ENCODE measurements around the gene DLX1. TPM values are rescaled to one million over a fixed set of nuclear protein-coding genes. Genes with fewer than 3 reads are reported as not detected.
A peak's percentile ranks its signal among the peaks of the same experiment; 100 is the strongest.
"Not testable (repeated sequence)": the region's sequence is repeated elsewhere in the genome, so short reads cannot be mapped to it uniquely, and the experiment has no call there.

DLX1 gene
- total RNA-seq, 1 experiment from 2014 or later, result 14.9 TPM

DNA sequence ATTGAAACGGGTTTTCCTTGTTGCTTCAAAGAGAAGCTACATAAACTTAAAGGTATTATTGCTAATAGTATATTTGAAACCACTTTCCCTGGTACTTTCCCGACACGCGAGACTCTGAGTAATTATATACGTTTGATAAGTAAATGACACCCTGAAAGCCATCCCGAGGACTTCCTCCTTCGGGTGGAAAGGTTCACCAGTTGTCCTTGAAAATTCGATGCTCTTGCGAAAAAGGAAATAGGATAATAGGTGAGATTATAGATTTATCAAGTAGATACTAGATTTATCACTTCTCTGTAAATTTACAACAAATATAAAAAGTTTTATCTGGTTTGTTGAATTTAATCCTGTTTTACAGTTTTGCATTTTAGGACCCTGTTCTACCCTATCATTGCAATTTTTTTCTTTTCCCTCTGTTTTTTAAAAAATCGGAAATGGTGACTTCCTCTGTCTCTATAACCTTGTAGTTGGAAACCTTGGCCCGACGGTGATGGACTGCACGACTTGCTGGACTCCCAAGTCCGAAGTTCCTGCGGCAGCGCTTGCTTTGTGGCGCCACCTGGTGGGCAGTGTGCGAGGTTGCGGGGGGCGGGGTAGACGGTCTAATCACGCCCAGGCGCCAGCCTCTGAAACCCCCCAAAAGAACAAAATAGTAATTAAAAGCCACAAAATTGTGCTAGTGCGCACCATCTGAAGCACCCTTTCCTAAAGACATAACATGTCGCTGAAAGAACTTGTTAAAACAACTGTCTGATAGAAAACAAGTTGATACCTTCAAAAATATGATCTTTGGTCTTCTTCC lies 18.4 kb downstream of the DLX1 start:
- Histone ChIP-seq H3K27me3 (no peaks in the 10 kb centered on the region), H3K9me3 (replicated peaks) (no peaks in the 10 kb centered on the region), H3K36me3 (no peaks in the 10 kb centered on the region), H3K4me1 (no peaks in the 10 kb centered on the region), H3K27ac (no peak overlapping the region), H3K4me3 (peak overlapping the region; percentile 68)
- peak; percentile 87 to 93 for DNase-seq

GRCh38 chr2:172105471-172106107 lies 20.3 kb downstream of the DLX1 start:
- DNase-seq, result no peak
- Histone ChIP-seq H3K36me3 (no peaks in the 10 kb centered on the region), H3K27me3 (no peaks in the 10 kb centered on the region), H3K9me3 (replicated peaks) (no peaks in the 10 kb centered on the region), H3K4me1 (no peaks in the 10 kb centered on the region), H3K4me3 (no peak overlapping the region), H3K27ac (no peak overlapping the region)

- H3K4me1 ChIP-seq, result no peaks in the 10 kb centered on the region
- no peak overlapping the region for H3K27ac ChIP-seq
- no peaks in the 10 kb centered on the region for H3K9me3 ChIP-seq (replicated peaks)
- no peaks in the 10 kb centered on the region for H3K27me3 ChIP-seq
- peak overlapping the region; percentile 42 for H3K4me3 ChIP-seq
- peak; percentile 35 to 45 for DNase-seq
- H3K36me3 ChIP-seq, result no peaks in the 10 kb centered on the region
Measured at GRCh38 chr2:172106108-172106961, 21.0 kb downstream of the DLX1 start.

- no peak overlapping the region for H3K4me3 ChIP-seq
- no peak for DNase-seq
- H3K9me3 ChIP-seq (replicated peaks), result no peaks in the 10 kb centered on the region
- H3K27me3 ChIP-seq, result no peaks in the 10 kb centered on the region
- H3K36me3 ChIP-seq, result no peaks in the 10 kb centered on the region
- no peak overlapping the region for H3K27ac ChIP-seq
- H3K4me1 ChIP-seq, result no peaks in the 10 kb centered on the region
Measured at GRCh38 chr2:172107690-172108586, 22.6 kb downstream of the DLX1 start.

DNA sequence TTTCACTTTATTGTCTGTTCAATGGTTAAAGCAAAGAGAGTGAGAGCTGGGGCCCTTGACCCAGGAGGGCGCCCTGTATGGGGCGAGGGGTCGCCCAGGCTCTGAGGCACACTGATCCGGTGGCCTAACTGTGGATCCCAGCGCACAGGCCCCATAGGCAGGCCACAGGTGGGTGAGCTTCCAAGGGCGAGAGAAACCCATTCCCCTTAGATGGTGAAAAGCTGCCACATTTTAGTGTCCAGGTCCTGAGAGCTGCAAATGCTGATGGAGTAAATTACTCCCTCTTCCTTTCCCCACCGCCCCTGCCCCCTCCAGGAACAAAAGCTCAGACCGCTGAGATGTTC lies 23.3 kb downstream of the DLX1 start:
- no peaks in the 10 kb centered on the region for H3K4me1 ChIP-seq

GRCh38 chr2:172109256-172109987 lies 24.1 kb downstream of the DLX1 start:
- no peak for DNase-seq
- no peaks in the 10 kb centered on the region for H3K27me3 ChIP-seq

More for the DNA sequence above, 23.3 kb downstream of the DLX1 start:
- no peak for DNase-seq
- H3K27me3 ChIP-seq, result no peaks in the 10 kb centered on the region
- no peak overlapping the region for H3K27ac ChIP-seq
- H3K4me3 ChIP-seq, result no peak overlapping the region
- no peaks in the 10 kb centered on the region for H3K9me3 ChIP-seq (replicated peaks)
- H3K36me3 ChIP-seq, result no peaks in the 10 kb centered on the region

DNA sequence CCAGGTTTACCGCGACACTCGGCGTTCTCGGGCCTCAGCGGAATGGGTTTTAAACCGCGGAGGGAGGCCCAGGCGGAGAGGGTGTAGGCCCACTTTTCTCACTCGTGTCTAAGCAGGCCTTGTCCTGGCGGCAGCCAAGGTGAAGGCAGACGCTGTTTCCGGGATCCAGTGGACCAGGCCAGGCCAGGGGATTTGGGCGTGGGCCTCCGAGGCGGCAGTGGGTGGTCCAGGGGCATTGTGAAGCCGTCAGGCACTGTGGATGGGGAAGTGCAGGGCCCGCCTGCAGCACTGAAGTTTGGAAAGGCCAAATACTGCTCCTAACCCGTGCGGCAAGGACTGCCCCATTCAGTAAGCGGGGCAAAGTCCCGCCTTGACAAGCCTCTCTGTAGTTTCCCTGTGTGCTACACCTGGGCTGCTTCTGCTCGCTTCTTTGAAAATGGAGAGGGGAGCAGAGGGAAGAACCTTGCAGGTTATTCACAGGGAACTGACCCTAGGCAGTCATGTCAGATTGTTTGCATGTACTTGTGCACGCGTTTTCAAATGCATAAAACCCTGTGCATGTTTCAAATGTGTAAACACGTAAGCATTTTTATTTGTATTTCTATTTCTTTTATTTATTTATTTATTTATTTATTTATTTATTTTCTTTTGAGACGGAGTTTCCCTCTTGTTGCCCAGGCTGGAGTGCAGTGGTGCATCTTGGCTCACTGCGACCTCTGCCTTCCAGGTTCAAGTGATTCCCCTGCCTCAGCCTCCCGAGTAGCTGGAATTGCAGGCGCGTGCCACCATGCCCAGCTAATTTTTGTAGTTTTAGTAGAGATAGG lies 24.9 kb downstream of the DLX1 start:
- no peaks in the 10 kb centered on the region for H3K36me3 ChIP-seq
- DNase-seq, result no peak
- H3K4me1 ChIP-seq, result no peaks in the 10 kb centered on the region
- no peak overlapping the region for H3K4me3 ChIP-seq
- no peaks in the 10 kb centered on the region for H3K9me3 ChIP-seq (replicated peaks)
- H3K27ac ChIP-seq, result no peak overlapping the region
- no peaks in the 10 kb centered on the region for H3K27me3 ChIP-seq

More at GRCh38 chr2:172109256-172109987, 24.1 kb downstream of the DLX1 start:
- Histone ChIP-seq H3K27ac (no peak overlapping the region), H3K4me1 (no peaks in the 10 kb centered on the region), H3K36me3 (no peaks in the 10 kb centered on the region), H3K4me3 (no peak overlapping the region), H3K9me3 (replicated peaks) (no peaks in the 10 kb centered on the region)

DNA sequence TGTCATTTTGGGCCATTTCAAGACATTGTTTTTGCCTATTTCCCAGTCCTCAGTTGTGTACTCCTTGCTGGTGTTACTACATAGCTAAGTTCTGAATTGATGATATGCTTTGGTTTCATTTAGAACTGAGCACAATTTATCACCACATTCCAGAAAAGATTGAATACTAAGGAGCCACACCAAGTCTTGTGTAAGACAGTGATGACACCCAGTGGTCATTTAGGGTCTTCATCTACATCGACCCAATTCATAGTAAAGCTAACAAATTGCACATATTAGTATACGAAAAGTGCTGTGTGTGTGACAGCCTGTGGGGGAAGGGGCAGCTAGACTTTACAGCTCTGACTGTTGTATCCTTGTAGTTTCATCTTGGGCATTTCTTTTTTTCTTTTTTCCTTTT lies 28.3 kb downstream of the DLX1 start:
- Histone ChIP-seq H3K4me1 (no peaks in the 10 kb centered on the region), H3K9me3 (replicated peaks) (no peaks in the 10 kb centered on the region), H3K36me3 (no peaks in the 10 kb centered on the region), H3K4me3 (no peak overlapping the region), H3K27ac (no peak overlapping the region), H3K27me3 (no peaks in the 10 kb centered on the region)
- peak in 1 of 2 experiments; percentile 65 for DNase-seq

GRCh38 chr2:172114176-172114575 lies 28.9 kb downstream of the DLX1 start:
- H3K4me3 ChIP-seq; H3K27ac ChIP-seq; H3K9me3 ChIP-seq (replicated peaks); DNase-seq; H3K27me3 ChIP-seq; H3K4me1 ChIP-seq; H3K36me3 ChIP-seq: not testable (repeated sequence)

- Histone ChIP-seq H3K9me3 (replicated peaks) (no peaks in the 10 kb centered on the region), H3K4me1 (no peaks in the 10 kb centered on the region), H3K4me3 (no peak overlapping the region), H3K27ac (no peak overlapping the region), H3K27me3 (no peaks in the 10 kb centered on the region), H3K36me3 (no peaks in the 10 kb centered on the region)
- no peak for DNase-seq
Measured at GRCh38 chr2:172114579-172114978, 29.3 kb downstream of the DLX1 start.

GRCh38 chr2:172116107-172116506 lies 30.8 kb downstream of the DLX1 start:
- no peaks in the 10 kb centered on the region for H3K36me3 ChIP-seq
- no peaks in the 10 kb centered on the region for H3K27me3 ChIP-seq
- H3K4me1 ChIP-seq, result no peaks in the 10 kb centered on the region
- DNase-seq, result no peak
- H3K27ac ChIP-seq, result no peak overlapping the region
- no peaks in the 10 kb centered on the region for H3K9me3 ChIP-seq (replicated peaks)
- H3K4me3 ChIP-seq, result no peak overlapping the region

DNA sequence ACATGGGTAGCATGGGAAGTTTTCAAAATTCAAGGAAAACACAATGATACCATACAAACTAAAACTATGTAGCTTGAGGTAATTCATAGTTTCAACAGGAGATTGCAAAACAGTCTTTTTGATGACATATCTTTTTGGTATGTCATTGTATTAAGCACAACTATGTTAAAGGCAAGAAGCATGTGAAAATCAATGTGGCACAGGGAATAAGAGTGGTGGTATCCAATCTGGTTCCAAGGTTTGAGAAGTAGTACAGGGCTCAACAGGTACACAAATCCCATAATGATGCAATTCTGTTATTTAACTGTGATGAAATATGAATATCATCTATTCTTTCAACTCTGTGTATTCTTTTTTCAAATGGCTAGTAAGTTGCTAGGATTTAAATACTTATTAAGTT lies 33.8 kb downstream of the DLX1 start:
- Histone ChIP-seq H3K36me3 (no peaks in the 10 kb centered on the region), H3K9me3 (replicated peaks) (no peaks in the 10 kb centered on the region), H3K4me1 (no peaks in the 10 kb centered on the region), H3K27me3 (no peaks in the 10 kb centered on the region), H3K4me3 (no peak overlapping the region), H3K27ac (no peak overlapping the region)
- DNase-seq, result no peak

DNA sequence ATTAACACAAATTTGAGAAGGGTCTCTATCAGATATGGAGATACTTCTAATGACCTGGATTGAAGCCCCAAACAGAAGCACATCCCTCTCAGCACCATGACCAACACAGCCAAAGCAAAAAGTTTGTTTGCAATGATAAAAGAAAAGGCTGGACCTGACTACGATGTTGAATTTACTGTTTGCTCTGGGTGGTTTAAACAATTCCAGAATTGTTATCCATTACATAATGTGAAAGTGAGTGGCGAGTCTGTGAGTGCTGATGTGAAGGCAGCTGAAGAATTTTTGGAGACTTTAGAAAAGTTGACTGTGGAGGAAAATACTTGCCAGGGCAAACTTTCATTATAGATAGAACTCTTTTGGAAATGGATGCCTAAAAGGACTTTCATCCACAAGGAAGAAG lies 34.8 kb downstream of the DLX1 start:
- Histone ChIP-seq H3K36me3 (no peaks in the 10 kb centered on the region), H3K4me3 (no peak overlapping the region), H3K27ac (no peak overlapping the region), H3K27me3 (no peaks in the 10 kb centered on the region), H3K4me1 (no peaks in the 10 kb centered on the region), H3K9me3 (replicated peaks) (no peaks in the 10 kb centered on the region)
- no peak for DNase-seq

Measured in SJCRH30 (cell line).